Medulla oblongata (tissue), 1 donor: ENCODE results near the gene APOD.
"Not testable (repeated sequence)": the region's sequence is repeated elsewhere in the genome, so short reads cannot be mapped to it uniquely, and the experiment has no call there.

Experiments
- DNase-seq: peaks from one replicate; pipeline ENCODE4 v3.0.0-alpha.2; 2015; ENCODE audit errors: extremely low spot score

The APOD gene

DNA sequence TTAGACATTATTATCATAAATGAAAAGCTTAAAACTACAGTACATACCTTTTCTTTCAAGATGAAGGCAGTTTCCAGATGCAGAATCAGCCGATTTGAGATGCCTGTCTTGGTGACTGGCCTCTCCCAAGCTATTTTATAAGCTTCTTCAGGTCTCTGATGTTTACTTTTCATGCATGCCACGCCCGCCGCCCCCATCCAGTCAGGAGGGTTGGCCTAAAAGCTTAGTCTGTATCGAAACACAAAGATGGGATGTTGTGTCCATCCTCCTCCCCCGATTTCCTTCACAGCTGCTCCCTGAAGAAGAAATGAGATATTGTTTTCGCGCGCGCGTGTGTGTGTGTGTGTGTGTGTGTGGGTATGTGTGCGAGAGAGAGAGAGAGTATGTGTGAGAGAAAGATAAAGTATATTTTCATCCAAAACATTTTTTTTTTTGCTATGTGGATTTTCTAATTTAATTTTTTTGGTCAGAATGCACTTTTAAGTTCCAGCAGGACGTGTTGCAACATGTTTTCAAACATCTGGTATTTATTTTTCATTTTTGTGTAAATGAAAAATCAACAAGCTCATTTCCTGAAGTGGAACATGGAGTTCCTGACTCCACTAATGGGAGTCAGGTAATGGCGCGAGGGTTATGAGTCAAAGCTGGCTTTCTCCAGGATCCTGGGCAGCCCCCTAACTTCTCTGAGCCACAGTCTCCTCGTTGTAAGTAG is at the start of gene APOD:
Gene APOD, minus strand, starts transcription at position 110 of the 712 bp plus-strand sequence. CDS start 4,479 bp downstream, outside the sequence.
- peak; percentile 84 for DNase-seq

- DNase-seq: not testable (repeated sequence)
Measured at GRCh38 chr3:195633351-195633750, 49.6 kb upstream of the APOD start.

GRCh38 chr3:195632501-195633185 is 48.9 kb upstream of the APOD start:
- not testable (repeated sequence) for DNase-seq

DNA sequence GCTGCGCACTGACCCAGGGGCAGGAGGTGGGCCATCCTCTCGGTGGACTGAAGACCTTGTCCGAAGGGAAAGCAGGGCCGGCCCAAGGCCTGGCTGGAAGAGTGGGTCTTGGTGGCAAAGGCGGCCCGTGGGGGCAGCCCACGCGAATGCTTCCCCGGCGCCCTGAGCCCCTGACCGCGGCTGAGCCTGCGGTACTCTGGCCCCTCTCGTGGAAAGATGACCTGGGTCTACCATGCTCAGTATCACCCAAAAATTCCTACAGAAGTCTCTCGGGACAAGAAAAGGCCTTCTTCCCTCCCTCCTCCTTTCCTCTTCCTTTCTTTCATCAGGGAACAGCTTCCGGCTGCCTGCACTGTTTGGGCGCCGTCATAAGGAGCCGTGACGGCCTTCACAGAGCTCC is 48.3 kb upstream of the APOD start:
- DNase-seq: not testable (repeated sequence)

DNA sequence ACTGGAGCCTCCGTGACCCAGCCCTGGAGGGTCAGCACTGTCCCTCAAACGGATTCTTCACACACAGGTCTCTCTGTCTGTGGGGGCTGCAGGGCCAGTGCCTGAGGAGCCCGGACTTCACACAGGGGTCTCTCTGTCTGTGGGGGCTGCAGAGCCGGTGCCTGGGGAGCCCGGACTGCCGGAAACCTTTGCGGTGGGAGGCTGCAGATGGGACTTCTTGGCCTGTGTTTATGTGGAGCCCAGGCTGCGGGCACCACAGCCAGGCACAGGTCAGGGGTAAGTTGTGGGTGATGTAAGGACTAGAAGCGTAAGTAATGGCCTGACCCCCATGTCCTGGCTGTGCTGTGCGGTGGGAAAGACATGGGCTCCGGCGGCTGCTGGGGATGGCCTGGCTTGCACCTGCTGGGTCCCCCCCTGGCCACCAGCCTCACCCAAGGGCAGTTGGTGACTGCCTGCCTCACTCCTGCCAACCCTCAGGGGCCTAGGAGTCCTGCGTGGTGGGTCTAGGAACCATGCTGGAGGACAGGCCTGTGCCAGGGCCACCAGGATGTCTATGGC is 47.3 kb upstream of the APOD start:
- not testable (repeated sequence) for DNase-seq

DNA sequence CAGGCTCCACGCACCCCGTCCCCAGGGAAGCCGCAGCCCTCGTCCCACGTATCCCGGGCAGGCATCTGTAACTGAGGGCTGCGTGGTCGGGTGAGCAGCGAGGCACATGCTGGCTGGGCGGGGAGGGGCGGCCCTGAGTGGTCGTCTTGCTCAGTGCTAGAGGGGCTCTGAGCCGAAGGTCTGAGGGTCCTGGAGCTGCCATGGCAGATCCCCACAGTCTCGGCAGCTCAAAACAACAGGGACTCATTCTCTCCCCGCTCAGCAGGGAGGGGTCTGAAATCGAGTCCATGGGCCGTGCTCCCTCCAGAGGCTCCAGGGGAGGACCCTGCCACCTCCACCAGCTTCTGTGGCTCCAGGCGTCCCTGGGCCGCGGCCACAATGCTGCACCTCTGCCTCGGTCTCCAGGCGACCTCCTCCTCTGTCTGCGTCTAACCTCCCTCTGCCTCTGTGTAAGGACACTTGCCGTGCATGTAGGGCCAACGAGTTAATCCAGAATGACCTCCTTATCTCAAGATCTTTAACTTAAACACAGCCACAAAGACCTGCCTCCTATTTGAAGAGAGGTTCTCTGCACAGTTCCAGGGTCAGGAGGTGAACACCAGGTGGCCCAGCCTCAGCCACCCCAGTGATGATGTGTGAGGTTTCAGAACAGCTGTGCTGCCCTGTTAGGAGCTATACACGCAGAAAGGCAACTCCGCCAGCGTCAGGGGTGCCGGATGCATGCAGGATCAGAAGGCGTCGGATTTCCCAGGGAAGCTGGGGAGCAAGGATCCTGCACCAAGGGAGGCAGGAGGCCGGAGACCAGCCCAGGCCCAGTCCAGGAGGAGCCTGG is 46.6 kb upstream of the APOD start:
- DNase-seq: not testable (repeated sequence)

DNA sequence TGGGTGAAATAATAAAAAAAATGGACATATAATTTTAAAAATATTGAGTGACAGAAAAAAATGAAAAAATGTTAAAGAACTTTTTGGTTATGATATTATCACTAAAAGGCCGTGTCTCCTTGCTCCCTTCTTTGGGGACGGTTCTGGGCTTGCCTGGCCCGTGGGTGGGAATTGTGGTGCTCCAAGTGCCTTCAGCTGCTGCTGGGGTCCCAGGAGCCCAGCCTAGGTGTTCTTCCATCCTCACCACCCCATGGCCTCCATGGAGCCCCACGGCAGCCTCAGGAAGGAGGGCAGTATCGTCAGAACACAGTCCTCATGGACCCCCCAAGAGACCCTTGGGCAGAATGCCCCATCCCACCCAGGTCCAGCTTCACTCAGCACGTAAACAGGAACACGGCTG is 45.9 kb upstream of the APOD start:
- DNase-seq: not testable (repeated sequence)

GRCh38 chr3:195628386-195628920 is 44.7 kb upstream of the APOD start:
- not testable (repeated sequence) for DNase-seq

DNA sequence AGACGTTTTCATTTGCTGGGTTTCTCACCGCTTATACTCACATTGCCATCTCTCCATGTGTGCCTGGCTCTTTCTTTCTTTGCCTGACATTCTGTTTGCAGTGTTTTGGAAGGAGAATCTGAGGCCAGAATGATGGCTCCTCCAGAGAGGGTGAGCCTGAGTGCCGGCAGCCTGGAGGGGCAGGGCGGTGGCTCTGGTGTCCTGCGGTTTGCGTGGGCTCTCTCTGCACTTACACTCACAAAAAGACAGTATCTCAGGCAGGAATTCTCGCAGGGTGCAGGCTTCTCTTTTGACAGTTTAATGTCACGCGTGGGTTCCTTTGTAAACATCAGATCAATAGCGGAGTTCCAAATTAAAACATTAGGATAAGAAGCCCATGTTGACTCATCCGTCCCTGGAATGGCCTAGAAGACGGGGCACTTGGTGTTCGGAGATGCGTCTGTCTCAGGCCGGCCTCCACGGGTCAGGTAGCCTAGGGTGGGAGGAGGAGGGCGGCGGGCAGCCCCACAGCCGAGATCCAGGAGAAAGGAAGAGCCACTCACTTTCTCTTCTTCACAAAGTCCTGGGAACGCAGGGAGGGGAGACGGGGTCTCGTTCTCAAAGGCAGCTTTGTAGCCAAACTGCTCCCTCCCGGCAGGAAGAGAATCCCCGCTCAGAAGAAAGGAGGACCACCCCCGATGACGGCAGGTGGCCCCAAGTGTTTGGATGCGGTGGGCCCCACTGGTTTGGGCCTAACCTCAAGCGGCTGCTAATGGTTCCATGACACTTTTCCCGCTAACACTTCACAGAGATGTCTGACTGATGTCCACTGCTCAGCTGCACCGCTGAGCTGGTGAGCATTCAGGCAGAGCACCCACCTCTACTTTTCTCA is 44.0 kb upstream of the APOD start:
- DNase-seq: not testable (repeated sequence)

- DNase-seq: not testable (repeated sequence)
Measured at GRCh38 chr3:195624603-195625560, 41.1 kb upstream of the APOD start.

- DNase-seq: not testable (repeated sequence)
Measured at GRCh38 chr3:195624171-195624570, 40.4 kb upstream of the APOD start.

GRCh38 chr3:195623217-195623965 is 39.7 kb upstream of the APOD start:
- not testable (repeated sequence) for DNase-seq

DNA sequence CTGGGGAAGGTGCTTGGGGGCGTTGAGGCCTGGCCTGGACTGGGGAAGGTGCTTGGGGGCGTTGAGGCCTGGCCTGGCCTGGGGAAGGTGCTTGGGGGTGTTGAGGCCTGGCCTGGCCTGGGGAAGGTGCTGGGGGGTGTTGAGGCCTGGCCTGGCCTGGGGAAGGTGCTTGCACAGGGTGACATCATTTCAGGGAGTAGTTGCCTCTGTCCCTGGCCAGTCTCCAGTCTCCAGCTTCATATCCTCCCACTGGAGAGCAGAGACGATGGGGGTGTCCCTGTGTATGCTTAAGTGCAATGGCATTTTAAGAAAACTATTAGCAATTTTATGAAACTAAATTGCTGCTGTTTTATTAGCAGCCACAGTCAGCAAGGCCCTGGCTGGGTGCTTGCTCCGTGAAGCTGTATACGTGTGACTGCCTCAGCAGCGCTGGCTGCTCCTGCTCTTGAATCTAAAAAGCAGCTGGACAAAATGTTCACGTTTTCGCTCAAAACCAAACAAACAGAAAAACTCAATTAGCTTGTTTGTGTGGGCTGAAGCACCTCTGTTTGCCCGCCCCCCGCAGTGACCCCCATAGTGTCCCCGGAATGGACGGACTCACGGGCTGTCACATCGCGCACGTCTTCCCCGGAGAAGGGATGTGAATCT is 38.9 kb upstream of the APOD start:
- DNase-seq: not testable (repeated sequence)

GRCh38 chr3:195622012-195622411 is 38.3 kb upstream of the APOD start:
- DNase-seq: not testable (repeated sequence)

DNA sequence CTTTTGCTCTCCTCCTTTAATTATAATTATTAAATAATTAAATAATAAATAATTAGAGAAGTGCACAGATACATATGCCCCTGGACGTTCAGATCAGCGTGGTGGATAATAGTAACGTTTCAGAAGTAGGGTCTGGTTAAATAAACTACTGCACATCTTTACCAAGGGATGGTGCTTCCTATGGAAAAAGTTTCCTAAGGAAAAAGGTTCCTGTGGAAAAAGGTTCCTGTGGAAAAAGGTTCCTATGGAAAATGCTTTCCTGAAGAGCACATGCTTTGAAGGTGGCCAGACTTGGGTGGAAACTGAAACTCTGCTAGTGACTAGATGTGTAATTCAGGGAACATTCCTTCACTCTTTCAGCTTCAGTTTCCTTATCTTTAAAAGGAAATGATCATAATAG is 37.4 kb upstream of the APOD start:
- DNase-seq: not testable (repeated sequence)

DNA sequence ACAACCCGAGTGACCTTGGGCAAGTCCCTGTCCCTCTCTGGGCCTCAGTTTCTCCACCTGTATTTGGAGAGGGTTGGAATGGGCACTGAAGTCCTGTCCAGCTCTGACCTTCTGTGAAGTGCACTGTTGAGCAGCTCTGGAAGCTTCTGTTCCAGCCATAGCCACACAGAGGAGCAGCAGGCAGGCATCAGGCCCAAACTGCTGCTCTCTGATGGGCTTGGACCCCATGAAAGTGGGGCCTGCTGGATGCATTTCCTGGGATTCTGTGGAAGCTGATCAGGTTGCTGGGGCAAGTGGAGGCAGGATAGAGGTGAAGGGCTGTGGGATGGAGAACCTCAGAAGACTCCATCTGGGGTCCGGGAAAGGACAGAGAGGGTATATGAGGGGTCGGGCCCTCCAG is 36.7 kb upstream of the APOD start:
- not testable (repeated sequence) for DNase-seq

DNA sequence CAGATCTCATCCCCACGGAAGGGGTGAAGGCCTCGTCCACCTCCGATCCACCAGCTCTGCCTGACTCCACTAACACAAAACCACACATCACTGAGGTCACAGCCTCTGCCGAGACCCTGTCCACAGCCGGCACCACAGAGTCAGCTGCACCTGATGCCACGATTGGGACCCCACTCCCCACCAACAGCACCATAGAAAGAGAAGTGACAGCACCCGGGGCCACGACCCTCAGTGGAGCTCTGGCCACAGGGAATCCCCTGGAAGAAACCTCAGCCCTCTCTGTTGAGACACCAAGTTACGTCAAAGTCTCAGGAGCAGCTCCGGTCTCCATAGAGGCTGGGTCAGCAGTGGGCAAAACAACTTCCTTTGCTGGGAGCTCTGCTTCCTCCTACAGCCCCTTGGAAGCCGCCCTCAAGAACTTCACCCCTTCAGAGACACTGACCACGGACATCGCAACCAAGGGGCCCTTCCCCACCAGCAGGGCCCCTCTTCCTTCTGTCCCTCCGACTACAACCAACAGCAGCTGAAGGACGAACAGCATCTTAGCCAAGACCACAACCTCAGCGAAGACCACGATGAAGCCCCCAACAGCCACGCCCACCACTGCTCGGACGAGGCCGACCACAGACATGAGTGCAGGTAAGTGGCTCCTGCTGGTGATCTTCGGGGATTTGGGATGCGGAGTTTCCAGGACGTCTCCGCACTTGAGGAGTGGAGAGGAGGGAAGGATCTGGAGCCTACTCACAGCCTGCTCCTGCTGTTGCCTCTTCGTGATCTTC is 36.0 kb upstream of the APOD start:
- not testable (repeated sequence) for DNase-seq
